Fibroblast of lung (primary cell): Measurements from ENCODE around the gene PSMG3.

Experiments used
- CTCF ChIP-seq, 2 donors: IDR thresholded peaks in 1 of 2; conservative IDR thresholded peaks in 1 of 2; 1 replicate in 1 of 2; 2 replicates in 1 of 2; pipeline ENCODE4 v1.5.1; 2011 to 2012; ENCODE audit warnings: low read length in 2 of 2, control low read depth in 1 of 2, inconsistent platforms in 1 of 2, low read depth in 1 of 2, mild to moderate bottlenecking in 1 of 2
- EZH2 ChIP-seq: IDR thresholded peaks from 2 replicates; pipeline ENCODE4 v1.5.1; 2012; ENCODE audit warnings: low read length, control low read depth, mild to moderate bottlenecking; ENCODE audit errors: missing control alignments

- TF ChIP-seq CTCF (conservative IDR thresholded peaks at IDR 0.05 in 1 of 2, IDR thresholded peaks at IDR 0.05 in 1 of 2; ENCODE audit: low read depth in 1 of 2, low read length in 2 of 2) (peak; percentile 7 to 17), EZH2 (no peak)
Observed at GRCh38 chr7:1555813-1556543, 13.9 kb downstream of the PSMG3 start, which contains the start of gene TMEM184A.
